WTC11 (cell line): Measurements from ENCODE around the gene ITPK1. TPM values are rescaled to one million over a fixed set of nuclear protein-coding genes. Genes with fewer than 3 reads are reported as not detected.

ENCODE experiments used
- ATAC-seq: fragments of 200-7000 bp; cut with Tn5 transposase; 2 replicates; pipeline ENCODE4 v1.10.0; 2021; ENCODE audit warnings: mild to moderate bottlenecking, moderate library complexity
- CTCF ChIA-PET: fragments of 300-600 bp; sonication (Branson Sonifier 250); formaldehyde crosslinking; loops from one replicate; lab custom pipeline; 2021; ENCODE audit warnings: antibody characterized with exemption; lab: Charles Lee
- POLR2A ChIA-PET: fragments of 350-600 bp; sonication (Branson Sonifier 250); formaldehyde crosslinking; loops from one replicate; lab custom pipeline; 2021; ENCODE audit warnings: antibody characterized with exemption; lab: Charles Lee
- DNase-seq: peaks from one replicate; pipeline ENCODE4 v3.0.0; 2021; ENCODE audit warnings: low spot score
- H3K27ac Mint-ChIP-seq: 2 replicates; pipeline ENCODE4 v1.8.0; 2021; ENCODE audit warnings: mixed read lengths
- H3K27me3 Mint-ChIP-seq: 2 replicates; pipeline ENCODE4 v1.8.0; 2021; ENCODE audit warnings: low read depth, mild to moderate bottlenecking, moderate library complexity, mixed read lengths
- H3K36me3 Mint-ChIP-seq: 2 replicates; pipeline ENCODE4 v1.8.0; 2021; ENCODE audit warnings: mixed read lengths
- H3K4me1 Mint-ChIP-seq: 2 replicates; pipeline ENCODE4 v1.8.0; 2022; ENCODE audit warnings: mixed read lengths
- H3K4me3 Mint-ChIP-seq: 2 replicates; pipeline ENCODE4 v1.8.0; 2021; ENCODE audit warnings: mild to moderate bottlenecking, moderate library complexity, mixed read lengths
- H3K9me3 Mint-ChIP-seq: 2 replicates; pipeline ENCODE4 v1.8.0; 2021; ENCODE audit warnings: mixed read lengths
- ATF2 ChIP-seq: sonication (generic); formaldehyde crosslinking; IDR thresholded peaks from 2 replicates; pipeline ENCODE4 v1.8.1; 2022; ENCODE audit warnings: low read depth, missing genetic modification reagents, borderline replicate concordance
- E2F5 ChIP-seq: sonication (generic); formaldehyde crosslinking; IDR thresholded peaks from 2 replicates; pipeline ENCODE4 v1.8.1; 2022; ENCODE audit warnings: mild to moderate bottlenecking, moderate library complexity, missing genetic modification reagents
- FOXJ3 ChIP-seq: sonication (generic); formaldehyde crosslinking; IDR thresholded peaks from 2 replicates; pipeline ENCODE4 v1.9.0; 2021; ENCODE audit warnings: missing genetic modification reagents, mild to moderate bottlenecking, borderline replicate concordance
- FOXP1 ChIP-seq: sonication (generic); formaldehyde crosslinking; IDR thresholded peaks from 2 replicates; pipeline ENCODE4 v1.8.0; 2022; ENCODE audit warnings: missing genetic modification reagents, mild to moderate bottlenecking, moderate library complexity, borderline replicate concordance
- MLX ChIP-seq: sonication (generic); formaldehyde crosslinking; IDR thresholded peaks from 2 replicates; pipeline ENCODE4 v1.8.1; 2023; ENCODE audit warnings: mild to moderate bottlenecking, missing genetic modification reagents, moderate library complexity
- NR1H2 ChIP-seq: sonication (generic); formaldehyde crosslinking; IDR thresholded peaks from 2 replicates; pipeline ENCODE4 v1.9.0; 2021; ENCODE audit warnings: mild to moderate bottlenecking, moderate library complexity, missing genetic modification reagents
- NR2C2 ChIP-seq: sonication (generic); formaldehyde crosslinking; IDR thresholded peaks from 2 replicates; pipeline ENCODE4 v1.8.0; 2022; ENCODE audit warnings: mild to moderate bottlenecking, missing genetic modification reagents
- SOX15 ChIP-seq: fragments of 250-450 bp; sonication (Bioruptor Pico); IDR thresholded peaks from 2 replicates; pipeline ENCODE4 v1.9.0; 2021; ENCODE audit warnings: mild to moderate bottlenecking
- SP1 ChIP-seq: sonication (generic); formaldehyde crosslinking; conservative IDR thresholded peaks from 2 replicates; pipeline ENCODE4 v1.8.1; 2022; ENCODE audit warnings: missing genetic modification reagents
- TCF7 ChIP-seq: sonication (generic); formaldehyde crosslinking; IDR thresholded peaks from 2 replicates; pipeline ENCODE4 v1.8.0; 2022; ENCODE audit warnings: mild to moderate bottlenecking, low read depth, missing genetic modification reagents, moderate library complexity
- TEAD1 ChIP-seq: sonication (generic); formaldehyde crosslinking; IDR thresholded peaks from 2 replicates; pipeline ENCODE4 v1.8.0; 2022; ENCODE audit warnings: mild to moderate bottlenecking, missing genetic modification reagents
- USF1 ChIP-seq: sonication (generic); formaldehyde crosslinking; IDR thresholded peaks from 2 replicates; pipeline ENCODE4 v1.8.0; 2022; ENCODE audit warnings: mild to moderate bottlenecking, missing genetic modification reagents
- ZNF121 ChIP-seq: sonication (generic); formaldehyde crosslinking; IDR thresholded peaks from 2 replicates; pipeline ENCODE4 v1.8.0; 2023; ENCODE audit warnings: missing genetic modification reagents
- ZNF416 ChIP-seq: fragments of 250-450 bp; sonication (Bioruptor Pico); IDR thresholded peaks from 2 replicates; pipeline ENCODE4 v1.9.0; 2021; ENCODE audit warnings: mild to moderate bottlenecking, inconsistent platforms
- total RNA-seq: library from RNA; stranded (reverse); gene quantifications from 3 replicates; pipeline ENCODE4 v1.2.3, GENCODE V29; 2021
- TF ChIP-seq, protein P1 (sequence below): sonication (generic); formaldehyde crosslinking; IDR thresholded peaks from 2 replicates; pipeline ENCODE4 v1.8.1; 2023; ENCODE audit warnings: mild to moderate bottlenecking, missing genetic modification reagents
- TF ChIP-seq, protein P2 (sequence below): sonication (generic); formaldehyde crosslinking; IDR thresholded peaks from 2 replicates; pipeline ENCODE4 v1.8.1; 2023; ENCODE audit warnings: mild to moderate bottlenecking, missing genetic modification reagents, moderate library complexity
- TF ChIP-seq, protein P3 (sequence below): sonication (generic); formaldehyde crosslinking; IDR thresholded peaks from 2 replicates; pipeline ENCODE4 v1.8.1; 2023; ENCODE audit warnings: mild to moderate bottlenecking, missing genetic modification reagents, borderline replicate concordance

The ITPK1 gene
- total RNA-seq, 1 experiment from 2014 or later = 144 TPM

DNA sequence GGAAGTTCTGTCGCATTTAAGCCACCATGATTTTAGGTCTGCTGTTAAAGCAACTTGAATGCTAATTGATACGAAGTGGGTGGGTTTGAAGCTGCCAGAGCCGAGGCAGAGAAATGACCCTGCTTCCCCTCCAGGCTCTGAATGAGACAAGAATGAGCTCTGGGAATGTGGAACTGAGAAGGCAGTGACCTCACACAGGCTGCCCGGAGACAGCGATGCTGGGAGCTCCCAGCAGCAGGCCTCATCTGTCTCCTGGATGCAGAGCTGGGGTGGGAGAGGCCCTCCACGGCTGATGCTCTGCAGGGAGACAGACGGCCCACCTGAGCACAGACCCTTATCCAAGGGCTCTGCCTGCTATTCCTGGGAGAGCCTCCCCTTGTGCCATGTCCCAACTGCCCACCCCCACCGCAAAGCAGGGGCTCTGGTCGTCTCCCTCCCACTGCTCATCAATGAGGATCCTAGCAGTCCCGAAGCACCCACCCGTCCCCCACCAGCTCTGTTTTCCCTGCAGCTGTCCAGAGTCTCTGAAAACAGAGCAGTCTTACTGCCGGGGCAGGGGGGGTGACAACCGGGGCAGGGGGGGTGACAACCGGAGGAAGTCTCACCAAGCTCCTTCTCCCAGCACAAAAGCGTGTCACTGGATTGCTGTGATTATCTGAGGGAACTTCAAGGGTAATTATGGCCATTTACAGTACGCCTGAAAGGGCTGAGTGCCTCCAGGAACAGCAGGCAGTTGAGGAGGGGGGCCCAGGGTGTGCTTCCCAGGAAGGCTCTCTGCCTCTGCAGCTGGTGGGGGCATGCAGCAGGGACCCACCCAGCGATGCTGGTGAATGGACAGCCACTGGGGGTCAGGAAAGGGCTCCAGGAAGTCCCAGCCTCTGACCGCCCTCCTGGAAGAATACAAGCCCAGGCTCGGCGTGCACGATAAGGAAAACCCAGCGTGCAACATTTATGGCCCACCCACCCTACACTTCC lies 125.0 kb downstream of the ITPK1 start (continued):
- TF ChIP-seq MLX (CRISPR knock-in tag) (no peak), SP1 (CRISPR knock-in tag) (no peak), SOX15 (CRISPR knock-in tag) (no peak), FOXP1 (no peak), NR2C2 (CRISPR knock-in tag) (no peak)
- TF ChIP-seq, protein P1, sequence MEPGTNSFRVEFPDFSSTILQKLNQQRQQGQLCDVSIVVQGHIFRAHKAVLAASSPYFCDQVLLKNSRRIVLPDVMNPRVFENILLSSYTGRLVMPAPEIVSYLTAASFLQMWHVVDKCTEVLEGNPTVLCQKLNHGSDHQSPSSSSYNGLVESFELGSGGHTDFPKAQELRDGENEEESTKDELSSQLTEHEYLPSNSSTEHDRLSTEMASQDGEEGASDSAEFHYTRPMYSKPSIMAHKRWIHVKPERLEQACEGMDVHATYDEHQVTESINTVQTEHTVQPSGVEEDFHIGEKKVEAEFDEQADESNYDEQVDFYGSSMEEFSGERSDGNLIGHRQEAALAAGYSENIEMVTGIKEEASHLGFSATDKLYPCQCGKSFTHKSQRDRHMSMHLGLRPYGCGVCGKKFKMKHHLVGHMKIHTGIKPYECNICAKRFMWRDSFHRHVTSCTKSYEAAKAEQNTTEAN (CRISPR knock-in tag) = no peak
- TF ChIP-seq, protein P2, sequence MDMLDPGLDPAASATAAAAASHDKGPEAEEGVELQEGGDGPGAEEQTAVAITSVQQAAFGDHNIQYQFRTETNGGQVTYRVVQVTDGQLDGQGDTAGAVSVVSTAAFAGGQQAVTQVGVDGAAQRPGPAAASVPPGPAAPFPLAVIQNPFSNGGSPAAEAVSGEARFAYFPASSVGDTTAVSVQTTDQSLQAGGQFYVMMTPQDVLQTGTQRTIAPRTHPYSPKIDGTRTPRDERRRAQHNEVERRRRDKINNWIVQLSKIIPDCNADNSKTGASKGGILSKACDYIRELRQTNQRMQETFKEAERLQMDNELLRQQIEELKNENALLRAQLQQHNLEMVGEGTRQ (CRISPR knock-in tag) = no peak

DNA sequence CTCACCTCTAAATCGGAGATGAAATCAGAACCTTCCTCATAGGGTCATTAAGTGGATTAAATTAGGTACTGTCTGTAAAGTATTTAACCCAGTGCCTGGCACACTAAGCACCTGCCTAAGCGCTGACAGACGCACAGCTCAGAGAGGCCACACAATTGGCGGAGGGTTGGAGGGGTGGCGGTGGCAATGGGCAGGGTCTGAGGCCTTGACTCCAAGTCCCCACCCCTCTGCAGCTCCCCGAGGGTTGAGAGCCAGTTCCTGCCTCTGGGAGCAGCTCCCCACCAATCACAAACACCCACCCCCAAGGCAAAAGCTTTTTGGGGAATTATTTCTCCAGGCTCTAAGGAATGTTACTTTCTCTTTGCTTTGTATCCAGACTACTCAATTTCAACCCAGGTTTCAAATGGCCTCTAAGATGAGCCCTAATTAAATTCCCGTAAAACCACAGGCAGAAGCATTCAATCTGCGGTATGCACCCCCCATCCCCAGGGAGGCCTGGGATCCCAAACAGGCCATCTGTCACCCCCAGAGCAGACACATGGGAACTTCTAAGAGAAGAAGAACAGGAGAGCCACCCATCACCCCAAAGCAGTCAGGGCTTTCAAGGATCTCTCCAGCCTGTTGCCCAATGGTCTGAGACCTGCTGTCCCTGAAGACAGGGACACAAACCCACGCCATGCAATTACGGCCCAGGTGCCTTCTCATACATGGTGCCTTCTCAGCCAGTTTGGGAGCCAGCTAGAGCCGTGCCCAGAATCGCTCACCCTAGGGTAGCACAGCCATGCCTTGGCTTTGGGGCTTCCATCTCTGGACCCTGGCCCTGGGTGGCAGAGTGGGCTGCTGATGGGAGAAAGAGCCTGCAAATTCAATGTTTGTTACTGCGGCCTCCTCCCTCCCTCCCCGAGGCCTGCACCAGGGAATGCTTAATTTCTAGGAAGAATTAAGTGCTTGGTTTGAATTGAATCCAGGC lies 126.7 kb downstream of the ITPK1 start:
- H3K9me3 Mint-ChIP-seq = no peaks in the 10 kb centered on the region; the same call in 1 of the 2 replicates
- H3K36me3 Mint-ChIP-seq = peaks cover 21% of the 10 kb centered on the region
- TF ChIP-seq ATF2 (no peak), TEAD1 (CRISPR knock-in tag) (no peak), SP1 (CRISPR knock-in tag) (no peak), TCF7 (no peak), NR1H2 (CRISPR knock-in tag) (no peak), E2F5 (CRISPR knock-in tag) (no peak), ZNF416 (CRISPR knock-in tag) (no peak), USF1 (CRISPR knock-in tag) (no peak), FOXJ3 (CRISPR knock-in tag) (no peak), ZNF121 (CRISPR knock-in tag) (no peak)
- TF ChIP-seq, protein P3, sequence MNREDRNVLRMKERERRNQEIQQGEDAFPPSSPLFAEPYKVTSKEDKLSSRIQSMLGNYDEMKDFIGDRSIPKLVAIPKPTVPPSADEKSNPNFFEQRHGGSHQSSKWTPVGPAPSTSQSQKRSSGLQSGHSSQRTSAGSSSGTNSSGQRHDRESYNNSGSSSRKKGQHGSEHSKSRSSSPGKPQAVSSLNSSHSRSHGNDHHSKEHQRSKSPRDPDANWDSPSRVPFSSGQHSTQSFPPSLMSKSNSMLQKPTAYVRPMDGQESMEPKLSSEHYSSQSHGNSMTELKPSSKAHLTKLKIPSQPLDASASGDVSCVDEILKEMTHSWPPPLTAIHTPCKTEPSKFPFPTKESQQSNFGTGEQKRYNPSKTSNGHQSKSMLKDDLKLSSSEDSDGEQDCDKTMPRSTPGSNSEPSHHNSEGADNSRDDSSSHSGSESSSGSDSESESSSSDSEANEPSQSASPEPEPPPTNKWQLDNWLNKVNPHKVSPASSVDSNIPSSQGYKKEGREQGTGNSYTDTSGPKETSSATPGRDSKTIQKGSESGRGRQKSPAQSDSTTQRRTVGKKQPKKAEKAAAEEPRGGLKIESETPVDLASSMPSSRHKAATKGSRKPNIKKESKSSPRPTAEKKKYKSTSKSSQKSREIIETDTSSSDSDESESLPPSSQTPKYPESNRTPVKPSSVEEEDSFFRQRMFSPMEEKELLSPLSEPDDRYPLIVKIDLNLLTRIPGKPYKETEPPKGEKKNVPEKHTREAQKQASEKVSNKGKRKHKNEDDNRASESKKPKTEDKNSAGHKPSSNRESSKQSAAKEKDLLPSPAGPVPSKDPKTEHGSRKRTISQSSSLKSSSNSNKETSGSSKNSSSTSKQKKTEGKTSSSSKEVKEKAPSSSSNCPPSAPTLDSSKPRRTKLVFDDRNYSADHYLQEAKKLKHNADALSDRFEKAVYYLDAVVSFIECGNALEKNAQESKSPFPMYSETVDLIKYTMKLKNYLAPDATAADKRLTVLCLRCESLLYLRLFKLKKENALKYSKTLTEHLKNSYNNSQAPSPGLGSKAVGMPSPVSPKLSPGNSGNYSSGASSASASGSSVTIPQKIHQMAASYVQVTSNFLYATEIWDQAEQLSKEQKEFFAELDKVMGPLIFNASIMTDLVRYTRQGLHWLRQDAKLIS (CRISPR knock-in tag) = no peak
- no peaks in the 10 kb centered on the region for H3K27me3 Mint-ChIP-seq
- 0 out of 2 replicates have a peak, but pooled peaks cover 5% of the 10 kb centered on the region for H3K4me1 Mint-ChIP-seq
- CTCF ChIA-PET = interaction anchor here (0.9 to 1.0 kb wide), 2 partner anchors 37 to 124 kb away, joined by 3 to 4 read pairs; no protein-coding TSS in a partner anchor
- POLR2A ChIA-PET = no interaction called here
- H3K4me3 Mint-ChIP-seq = no peak overlapping the region
- no peak for ATAC-seq
- no peak for DNase-seq
- no peak overlapping the region for H3K27ac Mint-ChIP-seq
